ENCODE results near the gene MTHFS.

- no peak for TF ChIP-seq CTCF (IDR thresholded peaks at IDR 0.05)
- TF ChIP-seq POLR2A (IDR thresholded peaks at IDR 0.05): no peak
Measured at GRCh38 chr15:79829950-79830349, 66.9 kb downstream of the MTHFS start.

All from lower leg skin (tissue), 3 donors.